Stomach (tissue), 4 donors: ENCODE results near the gene PPP2R3A.

Experiments
- EP300 ChIP-seq: sonication (generic); formaldehyde crosslinking; IDR thresholded peaks from one replicate; pipeline ENCODE4 v1.6.1; 2017; ENCODE audit warnings: antibody characterized with exemption
- POLR2A ChIP-seq, 4 donors: fragments of 450-650 bp; IDR thresholded peaks; one replicate each; pipeline ENCODE4 v1.6.1; 2016; ENCODE audit warnings: antibody characterized with exemption in 4 of 4, control low read depth in 2 of 4, mild to moderate bottlenecking in 1 of 4, moderate library complexity in 1 of 4
- POLR2AphosphoS5 ChIP-seq, 3 donors: sonication (generic); formaldehyde crosslinking; IDR thresholded peaks; one replicate each; pipeline ENCODE4 v1.6.1; 2016; ENCODE audit warnings: antibody characterized with exemption in 3 of 3
- TF ChIP-seq, protein P1 (sequence below), 7 experiments: fragments of 450-650 bp in 4 of 7; fragments of 200-600 bp in 3 of 7; sonication (generic) in 3 of 7; IDR thresholded peaks; one replicate each; pipeline ENCODE4 v1.5.1; 2016 to 2019; ENCODE audit warnings: antibody characterized with exemption in 7 of 7, control low read depth in 2 of 7, mild to moderate bottlenecking in 1 of 7

DNA sequence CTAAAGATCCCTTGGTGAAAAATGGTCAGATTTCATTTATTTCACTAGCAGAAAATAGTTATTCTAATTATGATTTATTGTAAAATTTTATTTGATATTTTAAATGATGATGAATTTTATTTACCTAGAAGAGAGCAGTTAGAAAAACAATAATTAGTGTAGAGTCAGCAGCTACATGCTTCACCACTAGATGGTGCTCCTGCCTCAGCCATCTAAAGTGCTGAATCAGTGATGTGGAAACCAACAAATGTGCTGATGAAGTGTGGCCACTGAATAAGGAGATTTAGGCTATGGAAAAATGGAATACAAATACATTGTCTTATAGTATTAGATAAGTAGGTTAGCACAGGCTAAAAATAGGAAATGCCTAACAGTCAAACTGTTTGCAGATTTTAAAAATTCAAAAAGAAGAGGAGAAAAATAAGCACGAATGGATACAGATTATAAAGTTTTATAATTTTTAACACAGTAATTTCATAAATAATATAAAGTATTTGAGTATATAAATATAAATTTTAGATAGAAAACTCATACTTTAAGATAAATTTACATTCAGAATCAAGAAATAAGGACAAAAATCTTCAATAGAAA, 109.8 kb downstream of the PPP2R3A start:
- TF ChIP-seq, protein P1, sequence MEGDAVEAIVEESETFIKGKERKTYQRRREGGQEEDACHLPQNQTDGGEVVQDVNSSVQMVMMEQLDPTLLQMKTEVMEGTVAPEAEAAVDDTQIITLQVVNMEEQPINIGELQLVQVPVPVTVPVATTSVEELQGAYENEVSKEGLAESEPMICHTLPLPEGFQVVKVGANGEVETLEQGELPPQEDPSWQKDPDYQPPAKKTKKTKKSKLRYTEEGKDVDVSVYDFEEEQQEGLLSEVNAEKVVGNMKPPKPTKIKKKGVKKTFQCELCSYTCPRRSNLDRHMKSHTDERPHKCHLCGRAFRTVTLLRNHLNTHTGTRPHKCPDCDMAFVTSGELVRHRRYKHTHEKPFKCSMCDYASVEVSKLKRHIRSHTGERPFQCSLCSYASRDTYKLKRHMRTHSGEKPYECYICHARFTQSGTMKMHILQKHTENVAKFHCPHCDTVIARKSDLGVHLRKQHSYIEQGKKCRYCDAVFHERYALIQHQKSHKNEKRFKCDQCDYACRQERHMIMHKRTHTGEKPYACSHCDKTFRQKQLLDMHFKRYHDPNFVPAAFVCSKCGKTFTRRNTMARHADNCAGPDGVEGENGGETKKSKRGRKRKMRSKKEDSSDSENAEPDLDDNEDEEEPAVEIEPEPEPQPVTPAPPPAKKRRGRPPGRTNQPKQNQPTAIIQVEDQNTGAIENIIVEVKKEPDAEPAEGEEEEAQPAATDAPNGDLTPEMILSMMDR (IDR thresholded peaks at IDR 0.05): peak in 5 of 7 experiments; percentile 78 to 94 (median 89)
- TF ChIP-seq EP300 (no peak), POLR2A (IDR thresholded peaks at IDR 0.05) (no peak), POLR2AphosphoS5 (IDR thresholded peaks at IDR 0.05) (peak in 2 of 3 donors; percentile 30 to 86)
